ENCODE data around the gene TEX52.

- TF ChIP-seq RAD51 (IDR thresholded peaks at IDR 0.05) = no peak
- TF ChIP-seq MYB (IDR thresholded peaks at IDR 0.05; ENCODE audit: borderline replicate concordance, low read depth, low read length) = no peak
- no peak for TF ChIP-seq HDAC6 (IDR thresholded peaks at IDR 0.05; ENCODE audit: unreplicated experiment)
- TF ChIP-seq CTCF (IDR thresholded peaks at IDR 0.05 in 2 of 3, conservative IDR thresholded peaks at IDR 0.05 in 1 of 3; ENCODE audit: control insufficient read depth in 2 of 3, extremely low read depth in 1 of 3, insufficient read depth in 1 of 3, low read depth in 3 of 3, low read length in 3 of 3) = no peak
- TF ChIP-seq ZSCAN29 (IDR thresholded peaks at IDR 0.05) = no peak
- no peak for TF ChIP-seq FOS (IDR thresholded peaks at IDR 0.05; ENCODE audit: borderline replicate concordance, extremely low read depth, insufficient read length)
- no peak for TF ChIP-seq BCL3 (IDR thresholded peaks at IDR 0.05; ENCODE audit: borderline replicate concordance, insufficient read depth, low read depth, low read length, poor library complexity, severe bottlenecking)
- no peak for TF ChIP-seq E2F4 (IDR thresholded peaks at IDR 0.05; ENCODE audit: low read depth, low read length)
- TF ChIP-seq MYC (IDR thresholded peaks at IDR 0.05; ENCODE audit: insufficient read depth, insufficient read length, insufficient replicate concordance, low read length, severe bottlenecking) = no peak
- no peak for TF ChIP-seq MXI1 (IDR thresholded peaks at IDR 0.05; ENCODE audit: low read depth, low read length)
- TF ChIP-seq REST (IDR thresholded peaks at IDR 0.05; ENCODE audit: low read depth, low read length) = no peak
- TF ChIP-seq STAT3 (IDR thresholded peaks at IDR 0.05; ENCODE audit: low read depth, low read length) = no peak
Observed at GRCh38 chr12:2800046-2800570, 56.7 kb downstream of the TEX52 start.
